Endothelial cell of umbilical vein (primary cell): ENCODE measurements around the gene SPC25. TPM values are rescaled to one million over a fixed set of nuclear protein-coding genes. Genes with fewer than 3 reads are reported as not detected.

Experiments used
- BruUV-seq: library from RNA; stranded (reverse); fragments of 400-500 nt; replicated peaks from 2 replicates; lab custom pipeline; 2021; lab: Mats Ljungman, UMichigan
- CTCF ChIA-PET: fragments of 300-600, 350-600 bp; sonication (Branson Sonifier 250); formaldehyde crosslinking; loops from one replicate; lab custom pipeline; 2021; ENCODE audit warnings: antibody characterized with exemption, inconsistent platforms; lab: Charles Lee
- POLR2A ChIA-PET: fragments of 300-600, 350-600 bp; sonication (Branson Sonifier 250); formaldehyde crosslinking; loops from one replicate; lab custom pipeline; 2021; ENCODE audit warnings: antibody characterized with exemption, inconsistent platforms; lab: Charles Lee
- DNase-seq: peaks from one replicate; pipeline ENCODE4 v3.0.0-alpha.2; 2011; ENCODE audit warnings: low read depth, low spot score
- FAIRE-seq: peaks from 2 replicates; lab custom pipeline; 2011; peaks lifted over from hg19 to GRCh38; lab: Jason Lieb, UNC
- H2AFZ ChIP-seq: 2 replicates; pipeline ENCODE4 v1.6.0; 2012; ENCODE audit warnings: low read depth, low read length, control low read depth, inconsistent platforms
- H3K27ac ChIP-seq: 2 replicates; pipeline ENCODE4 v1.5.1; 2011; ENCODE audit warnings: low read depth, mild to moderate bottlenecking, control low read depth, low read length, moderate library complexity; ENCODE audit not compliant: insufficient read depth
- H3K27me3 ChIP-seq, 2 experiments: 2 replicates each; pipeline versions ENCODE4 v1.6.0 to v1.6.1; 2011; ENCODE audit warnings: low read length in 2 of 2, mixed read lengths in 1 of 2; ENCODE audit not compliant: control insufficient read depth in 2 of 2, insufficient read depth in 2 of 2
- H3K36me3 ChIP-seq, 2 experiments: 2 replicates in 1 of 2; 3 replicates in 1 of 2; pipeline ENCODE4 v1.5.1; 2011; ENCODE audit warnings: low read length in 2 of 2, mild to moderate bottlenecking in 1 of 2, moderate library complexity in 1 of 2; ENCODE audit not compliant: control insufficient read depth in 2 of 2, insufficient read depth in 2 of 2; ENCODE audit errors: extremely low read depth in 1 of 2
- H3K4me1 ChIP-seq: 3 replicates; pipeline ENCODE4 v1.5.1; 2011; ENCODE audit warnings: mild to moderate bottlenecking, low read length; ENCODE audit not compliant: control insufficient read depth, insufficient read depth; ENCODE audit errors: extremely low read depth
- H3K4me2 ChIP-seq: 2 replicates; pipeline ENCODE4 v1.6.1; 2011; ENCODE audit warnings: low read length, control low read depth, mixed read lengths; ENCODE audit not compliant: insufficient read depth
- H3K4me3 ChIP-seq, 3 experiments: fragments of 200-600 bp in 1 of 3; sonication (generic), shearing (Covaris generic) in 1 of 3; replicated peaks in 1 of 3; 2 replicates each; pipeline ENCODE4 v1.5.1; 2011 to 2016; ENCODE audit warnings: control low read depth in 3 of 3, low read length in 3 of 3, mild to moderate bottlenecking in 2 of 3, inconsistent platforms in 1 of 3, low read depth in 1 of 3, moderate library complexity in 1 of 3; ENCODE audit not compliant: insufficient read depth in 1 of 3
- H3K79me2 ChIP-seq: 2 replicates; pipeline ENCODE4 v1.6.0; 2012; ENCODE audit warnings: low read length, inconsistent platforms; ENCODE audit not compliant: control insufficient read depth, insufficient read depth
- H3K9ac ChIP-seq: replicated peaks from 2 replicates; pipeline ENCODE3; 2011; ENCODE audit warnings: low read length, control low read depth; ENCODE audit not compliant: insufficient read depth; ENCODE audit errors: extremely low read depth
- H3K9me1 ChIP-seq: replicated peaks from 3 replicates; pipeline ENCODE4 v1.6.0; 2011; ENCODE audit warnings: mild to moderate bottlenecking, low read length; ENCODE audit not compliant: control insufficient read depth, insufficient read depth; ENCODE audit errors: extremely low read depth
- H3K9me3 ChIP-seq: replicated peaks from 2 replicates; pipeline ENCODE4 v1.5.1; 2012; ENCODE audit warnings: low read length, inconsistent platforms; ENCODE audit not compliant: control insufficient read depth, insufficient read depth
- H4K20me1 ChIP-seq: replicated peaks from 2 replicates; pipeline ENCODE3; 2011; ENCODE audit warnings: mild to moderate bottlenecking, low read length; ENCODE audit not compliant: control insufficient read depth, insufficient read depth; ENCODE audit errors: extremely low read depth
- EZH2 ChIP-seq: IDR thresholded peaks from 2 replicates; pipeline ENCODE4 v1.6.1; 2012; ENCODE audit warnings: borderline replicate concordance, low read depth, mild to moderate bottlenecking, moderate library complexity, low read length, inconsistent platforms; ENCODE audit not compliant: severe bottlenecking
- FOS ChIP-seq: IDR thresholded peaks from 2 replicates; pipeline ENCODE4 v1.6.1; 2011; ENCODE audit warnings: mild to moderate bottlenecking, low read length, moderate library complexity, borderline replicate concordance; ENCODE audit not compliant: insufficient read depth
- GATA2 ChIP-seq: IDR thresholded peaks from 2 replicates; pipeline ENCODE4 v1.7.0; 2011; ENCODE audit warnings: low read depth, mild to moderate bottlenecking, moderate library complexity, mixed read lengths, low read length; ENCODE audit not compliant: insufficient read length, insufficient read depth
- JUN ChIP-seq: IDR thresholded peaks from 2 replicates; pipeline ENCODE4 v1.6.1; 2011; ENCODE audit warnings: borderline replicate concordance, low read depth; ENCODE audit not compliant: insufficient read length, insufficient read depth
- MYC ChIP-seq: IDR thresholded peaks from one replicate; pipeline ENCODE4 v1.6.1; 2011; ENCODE audit warnings: mild to moderate bottlenecking, low read depth, low read length
- POLR2A ChIP-seq: IDR thresholded peaks from 2 replicates; pipeline ENCODE4 v1.6.1; 2012; ENCODE audit warnings: low read depth, mild to moderate bottlenecking, control low read depth, low read length
- POLR2AphosphoS5 ChIP-seq: IDR thresholded peaks from 2 replicates; pipeline ENCODE4 v1.6.1; 2012; ENCODE audit warnings: low read depth, mild to moderate bottlenecking, control low read depth, low read length, moderate library complexity; ENCODE audit not compliant: insufficient read depth
- dilution Hi-C: fragments of 300-500 bp; cut with MboI; formaldehyde crosslinking; loops from one replicate; pipeline ENCODE4 v1.15.0; 2019; ENCODE audit warnings: low sequenced_read_pairs; ENCODE audit not compliant: extremely low pct_ligation_motif_present
- intact Hi-C: fragments of 100-400 bp; cut with micrococcal nuclease; formaldehyde crosslinking; loops from one replicate; pipeline ENCODE4 v1.10.0; 2022
- polyA plus RNA-seq, 4 experiments: library from polyadenylated mRNA; depleted of rRNA in 3 of 4; stranded (reverse) in 3 of 4; unstranded in 1 of 4; fragments of >200 nt; gene quantifications; 2 replicates each; pipeline versions ENCODE4 v1.2.1 to v1.2.3, GENCODE V29; 2011 to 2012; ENCODE audit warnings: missing spikeins in 1 of 4
- total RNA-seq: library from RNA; stranded (reverse); gene quantifications from 2 replicates; pipeline ENCODE4 v1.2.3, GENCODE V29; 2021
- TF ChIP-seq, protein P1 (sequence below): IDR thresholded peaks from 2 replicates; pipeline ENCODE4 v1.6.1; 2011; ENCODE audit not compliant: insufficient read depth, insufficient read length
- TF ChIP-seq, protein P2 (sequence below), 2 donors: IDR thresholded peaks; 1 replicate in 1 of 2; 2 replicates in 1 of 2; pipeline ENCODE4 v1.5.1; 2011; ENCODE audit warnings: low read length in 2 of 2, mild to moderate bottlenecking in 2 of 2, moderate library complexity in 2 of 2, control low read depth in 1 of 2, inconsistent platforms in 1 of 2, low read depth in 1 of 2; ENCODE audit not compliant: insufficient read depth in 1 of 2; ENCODE audit errors: extremely low read depth in 1 of 2

The SPC25 gene
- total and polyA plus RNA-seq, 2 donors (not counting 3 experiments of a cell fraction or from before 2014, with no cell fraction given), result 10.1 to 24.2 TPM

GRCh38 chr2:168854651-168855050 is 35.6 kb downstream of the SPC25 start:
- ChIA-PET CTCF (no interaction called here), POLR2A (no interaction called here)
- FAIRE-seq, result no peak
- Histone ChIP-seq H3K4me3 (no peak overlapping the region), H4K20me1 (no peaks in the 10 kb centered on the region), H3K27ac (no peak overlapping the region), H3K9me3 (no peaks in the 10 kb centered on the region), H3K4me1 (peaks cover 2% of the 10 kb centered on the region), H3K79me2 (no peaks in the 10 kb centered on the region), H3K36me3 (no peaks in the 10 kb centered on the region), H3K4me2 (no peak overlapping the region), H3K9ac (no peak overlapping the region), H3K27me3 (no peaks in the 10 kb centered on the region), H2AFZ (no peak overlapping the region), H3K9me1 (no peaks in the 10 kb centered on the region)
- dilution Hi-C loops (no loop called here), intact Hi-C loops (no loop called here)
- DNase-seq, result no peak
- BruUV-seq, result no TSS peak
- TF ChIP-seq MYC (no peak), POLR2AphosphoS5 (no peak), POLR2A (no peak), EZH2 (no peak), JUN (no peak), GATA2 (no peak), FOS (no peak)
- TF ChIP-seq, protein P1, sequence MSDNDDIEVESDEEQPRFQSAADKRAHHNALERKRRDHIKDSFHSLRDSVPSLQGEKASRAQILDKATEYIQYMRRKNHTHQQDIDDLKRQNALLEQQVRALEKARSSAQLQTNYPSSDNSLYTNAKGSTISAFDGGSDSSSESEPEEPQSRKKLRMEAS, result no peak
- TF ChIP-seq, protein P2, sequence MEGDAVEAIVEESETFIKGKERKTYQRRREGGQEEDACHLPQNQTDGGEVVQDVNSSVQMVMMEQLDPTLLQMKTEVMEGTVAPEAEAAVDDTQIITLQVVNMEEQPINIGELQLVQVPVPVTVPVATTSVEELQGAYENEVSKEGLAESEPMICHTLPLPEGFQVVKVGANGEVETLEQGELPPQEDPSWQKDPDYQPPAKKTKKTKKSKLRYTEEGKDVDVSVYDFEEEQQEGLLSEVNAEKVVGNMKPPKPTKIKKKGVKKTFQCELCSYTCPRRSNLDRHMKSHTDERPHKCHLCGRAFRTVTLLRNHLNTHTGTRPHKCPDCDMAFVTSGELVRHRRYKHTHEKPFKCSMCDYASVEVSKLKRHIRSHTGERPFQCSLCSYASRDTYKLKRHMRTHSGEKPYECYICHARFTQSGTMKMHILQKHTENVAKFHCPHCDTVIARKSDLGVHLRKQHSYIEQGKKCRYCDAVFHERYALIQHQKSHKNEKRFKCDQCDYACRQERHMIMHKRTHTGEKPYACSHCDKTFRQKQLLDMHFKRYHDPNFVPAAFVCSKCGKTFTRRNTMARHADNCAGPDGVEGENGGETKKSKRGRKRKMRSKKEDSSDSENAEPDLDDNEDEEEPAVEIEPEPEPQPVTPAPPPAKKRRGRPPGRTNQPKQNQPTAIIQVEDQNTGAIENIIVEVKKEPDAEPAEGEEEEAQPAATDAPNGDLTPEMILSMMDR (IDR thresholded peaks at IDR 0.05; ENCODE audit: extremely low read depth in 1 of 2, insufficient read depth in 1 of 2, low read depth in 1 of 2, low read length in 2 of 2), result no peak
